Fibroblast of lung (primary cell): ENCODE measurements around the gene GRAMD2A.

Source experiments
- EZH2 ChIP-seq: IDR thresholded peaks from 2 replicates; pipeline ENCODE4 v1.5.1; 2012; ENCODE audit warnings: low read length, control low read depth, mild to moderate bottlenecking; ENCODE audit errors: missing control alignments
- TF ChIP-seq, protein P1 (sequence below), 2 donors: IDR thresholded peaks in 1 of 2; conservative IDR thresholded peaks in 1 of 2; 1 replicate in 1 of 2; 2 replicates in 1 of 2; pipeline ENCODE4 v1.5.1; 2011 to 2012; ENCODE audit warnings: low read length in 2 of 2, control low read depth in 1 of 2, inconsistent platforms in 1 of 2, low read depth in 1 of 2, mild to moderate bottlenecking in 1 of 2

DNA sequence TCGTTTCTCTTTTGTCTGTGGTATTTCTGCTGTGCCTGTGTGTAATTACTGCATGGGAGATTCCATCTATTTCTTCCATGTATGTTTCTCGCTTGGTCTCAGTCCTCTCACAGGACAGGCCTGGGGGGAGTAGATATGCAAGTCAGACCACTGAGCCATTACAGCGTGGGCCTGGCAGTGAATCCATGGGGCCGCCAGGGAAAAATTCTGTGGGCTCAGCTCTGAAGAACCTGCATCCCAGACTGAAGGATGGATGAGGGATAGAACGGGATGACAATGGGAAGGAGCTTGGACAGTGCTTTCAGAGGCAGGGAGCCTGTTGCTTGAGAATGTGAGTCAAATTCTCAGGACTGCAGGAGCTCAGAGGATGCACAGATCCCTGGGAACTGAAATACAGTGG is 24.8 kb downstream of the GRAMD2A start:
- TF ChIP-seq, protein P1, sequence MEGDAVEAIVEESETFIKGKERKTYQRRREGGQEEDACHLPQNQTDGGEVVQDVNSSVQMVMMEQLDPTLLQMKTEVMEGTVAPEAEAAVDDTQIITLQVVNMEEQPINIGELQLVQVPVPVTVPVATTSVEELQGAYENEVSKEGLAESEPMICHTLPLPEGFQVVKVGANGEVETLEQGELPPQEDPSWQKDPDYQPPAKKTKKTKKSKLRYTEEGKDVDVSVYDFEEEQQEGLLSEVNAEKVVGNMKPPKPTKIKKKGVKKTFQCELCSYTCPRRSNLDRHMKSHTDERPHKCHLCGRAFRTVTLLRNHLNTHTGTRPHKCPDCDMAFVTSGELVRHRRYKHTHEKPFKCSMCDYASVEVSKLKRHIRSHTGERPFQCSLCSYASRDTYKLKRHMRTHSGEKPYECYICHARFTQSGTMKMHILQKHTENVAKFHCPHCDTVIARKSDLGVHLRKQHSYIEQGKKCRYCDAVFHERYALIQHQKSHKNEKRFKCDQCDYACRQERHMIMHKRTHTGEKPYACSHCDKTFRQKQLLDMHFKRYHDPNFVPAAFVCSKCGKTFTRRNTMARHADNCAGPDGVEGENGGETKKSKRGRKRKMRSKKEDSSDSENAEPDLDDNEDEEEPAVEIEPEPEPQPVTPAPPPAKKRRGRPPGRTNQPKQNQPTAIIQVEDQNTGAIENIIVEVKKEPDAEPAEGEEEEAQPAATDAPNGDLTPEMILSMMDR (conservative IDR thresholded peaks at IDR 0.05 in 1 of 2, IDR thresholded peaks at IDR 0.05 in 1 of 2; ENCODE audit: low read depth in 1 of 2, low read length in 2 of 2) = no peak
- TF ChIP-seq EZH2 = no peak
